Hypothalamus (tissue), 51 donors: ENCODE data around the gene CRACDL.

Experiments
- DNase-seq, 51 donors: peaks; one replicate each; lab custom pipeline; 2025; lab: John Stamatoyannopoulos, UW

Gene CRACDL

GRCh38 chr2:98828793-98829371 lies 107.1 kb downstream of the CRACDL start:
- no peak for DNase-seq

GRCh38 chr2:98828369-98828744 lies 107.7 kb downstream of the CRACDL start:
- no peak for DNase-seq

- no peak for DNase-seq
These were observed 108.2 kb downstream of the CRACDL start for GRCh38 chr2:98827625-98828368.

GRCh38 chr2:98826856-98827255 lies 109.2 kb downstream of the CRACDL start:
- DNase-seq, result no peak

- DNase-seq, result no peak
These were observed 110.2 kb downstream of the CRACDL start for GRCh38 chr2:98825858-98826257.

GRCh38 chr2:98825404-98825803 lies 110.6 kb downstream of the CRACDL start:
- no peak for DNase-seq

- no peak for DNase-seq
These were observed 111.0 kb downstream of the CRACDL start for GRCh38 chr2:98825020-98825350.

GRCh38 chr2:98824256-98825019 lies 111.6 kb downstream of the CRACDL start:
- DNase-seq, result no peak

GRCh38 chr2:98823196-98824170 lies 112.5 kb downstream of the CRACDL start:
- DNase-seq, result peak in 3 of 51 donors; percentile 7 to 19 (median 11)

- DNase-seq, result peak in 20 of 51 donors; percentile 6 to 44 (median 24)
These were observed 113.5 kb downstream of the CRACDL start for GRCh38 chr2:98822301-98823164.

GRCh38 chr2:98821629-98822135 lies 114.3 kb downstream of the CRACDL start:
- no peak for DNase-seq

GRCh38 chr2:98819231-98819766 lies 116.7 kb downstream of the CRACDL start:
- DNase-seq, result peak in 1 of 51 donors; percentile 17

- DNase-seq, result no peak
These were observed 117.9 kb downstream of the CRACDL start for GRCh38 chr2:98818164-98818563.

- DNase-seq, result no peak
These were observed 119.7 kb downstream of the CRACDL start for GRCh38 chr2:98816281-98816680.

GRCh38 chr2:98815795-98816194 lies 120.2 kb downstream of the CRACDL start:
- no peak for DNase-seq

GRCh38 chr2:98811766-98812165 lies 124.3 kb downstream of the CRACDL start:
- no peak for DNase-seq

GRCh38 chr2:98810588-98810928 lies 125.5 kb downstream of the CRACDL start:
- DNase-seq, result no peak

- DNase-seq, result no peak
These were observed 126.0 kb downstream of the CRACDL start for GRCh38 chr2:98809878-98810587.

GRCh38 chr2:98809116-98809515 lies 126.9 kb downstream of the CRACDL start:
- DNase-seq, result no peak
